ENCODE results near the gene SEPTIN5.

The SEPTIN5 gene

GRCh38 chr22:19734837-19735382 lies 20.6 kb downstream of the SEPTIN5 start:
- no peak for DNase-seq

DNA sequence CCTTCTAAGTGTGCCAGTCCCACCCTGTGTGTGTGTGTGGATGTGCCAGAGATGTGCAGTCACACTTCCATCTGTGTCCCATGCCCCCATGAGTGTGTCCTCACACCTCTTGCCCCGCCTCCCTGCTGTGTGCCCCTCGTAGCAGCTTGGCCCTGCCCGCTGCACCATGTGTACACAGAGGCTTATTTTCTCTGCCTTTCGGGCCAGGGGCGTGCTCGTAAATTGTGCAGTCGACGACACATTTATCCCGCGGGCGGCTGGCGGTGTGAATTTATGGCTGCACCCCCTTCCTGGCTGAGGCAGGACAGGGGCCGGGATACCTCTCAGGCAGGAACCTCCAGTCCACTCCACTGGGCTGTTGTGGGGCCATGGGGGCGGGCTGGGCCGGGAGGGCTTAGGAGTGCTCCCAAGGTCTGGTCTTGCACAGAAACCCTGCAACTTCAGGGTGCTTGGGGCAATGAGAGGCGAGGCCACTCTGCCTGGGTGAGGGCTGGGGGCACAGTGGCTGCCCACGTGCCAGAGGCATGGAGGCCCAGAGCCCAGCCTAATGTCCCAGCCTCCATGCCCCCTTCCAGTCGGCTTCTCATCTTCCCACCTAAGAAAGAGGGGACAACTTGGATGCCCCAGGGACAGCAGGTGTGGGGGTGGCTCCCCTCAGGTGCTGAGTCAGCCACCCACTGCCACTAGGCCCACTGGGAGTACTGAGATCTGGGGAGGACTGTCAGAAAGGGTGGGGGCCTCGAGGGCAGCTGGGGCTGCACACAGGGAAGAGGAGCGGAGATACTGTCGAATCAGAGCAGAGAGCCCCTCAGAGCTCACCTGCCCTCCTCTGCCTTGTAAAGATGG lies 21.6 kb downstream of the SEPTIN5 start:
- no peak for DNase-seq

DNA sequence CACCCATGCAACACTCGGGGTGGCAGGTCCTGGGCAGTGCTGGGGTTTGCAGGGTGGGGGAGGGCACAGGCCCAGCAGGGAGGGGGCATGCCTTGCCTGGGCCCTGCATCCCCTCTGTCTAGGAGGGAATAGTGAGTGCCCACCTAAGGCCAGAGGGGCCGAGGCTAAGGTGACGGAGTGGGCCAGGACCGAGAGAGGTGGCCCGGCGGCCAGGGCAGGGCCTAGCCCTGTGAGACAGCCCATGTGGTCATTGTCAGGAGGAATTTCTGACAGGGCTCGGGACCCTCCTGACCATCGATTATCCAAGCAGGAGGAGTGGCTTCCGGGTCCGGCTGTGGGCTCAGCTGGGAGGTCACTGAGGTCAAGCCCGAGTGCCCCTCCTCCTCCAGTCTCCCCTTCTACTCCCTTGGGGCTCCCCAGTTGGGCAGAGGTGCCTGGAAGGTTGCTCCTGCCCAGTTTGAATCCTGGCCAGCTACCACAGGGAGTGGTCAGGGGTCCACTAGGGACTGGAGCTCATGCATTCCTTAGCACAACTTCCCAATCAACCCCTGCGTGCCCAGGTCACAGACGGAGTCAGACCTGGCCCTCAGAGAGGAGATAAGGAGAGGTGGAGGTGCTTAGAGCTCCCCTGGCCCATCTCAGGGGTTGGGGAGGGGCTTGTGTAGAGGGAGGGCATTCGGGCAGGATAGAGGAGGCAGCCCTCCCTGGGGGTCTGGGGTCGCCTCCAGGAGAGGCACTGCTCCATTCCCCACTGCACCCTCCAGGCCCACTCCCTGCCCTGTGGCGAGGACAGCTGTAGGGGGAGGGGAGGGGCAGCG lies 23.8 kb downstream of the SEPTIN5 start:
- DNase-seq: no peak

DNA sequence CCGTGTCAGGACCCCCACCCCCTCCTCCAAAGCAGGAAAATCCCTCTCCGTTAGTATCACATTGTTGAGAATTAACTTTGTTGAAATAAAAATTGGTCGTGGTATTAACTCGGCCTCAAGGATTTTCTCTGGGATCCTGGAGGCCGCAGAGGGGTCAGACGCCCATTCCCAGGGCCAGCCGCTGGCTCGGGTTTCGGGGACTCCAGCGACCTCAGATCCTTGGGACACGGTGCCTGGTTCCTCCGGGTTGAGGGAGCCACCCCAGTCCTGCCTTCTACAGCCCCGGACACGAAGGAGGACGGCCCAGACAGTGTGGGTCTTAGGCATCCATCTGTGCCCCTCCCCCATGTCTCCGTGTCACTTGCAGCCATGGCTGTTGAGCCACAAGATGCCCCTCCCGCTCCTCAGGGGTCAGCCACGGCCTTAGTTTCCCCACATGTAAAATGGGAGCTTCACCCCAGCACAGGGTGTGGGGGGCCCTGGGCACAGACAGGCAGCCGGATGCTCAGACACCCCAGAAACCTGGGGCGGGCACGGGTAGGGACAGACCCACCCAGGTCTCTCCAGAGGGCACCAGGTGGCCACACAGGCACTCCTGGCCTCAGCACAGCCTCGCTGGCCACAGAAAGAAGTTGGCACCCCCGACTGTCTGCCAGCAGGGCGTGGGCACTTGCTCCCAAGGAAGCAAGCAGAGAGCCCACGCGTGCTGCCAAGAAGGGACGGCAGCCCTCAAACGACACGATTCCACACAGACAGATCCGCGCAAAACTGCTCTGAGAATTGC lies 24.6 kb downstream of the SEPTIN5 start:
- DNase-seq: no peak

- no peak for DNase-seq
Measured at GRCh38 chr22:19739448-19739895, 25.2 kb downstream of the SEPTIN5 start.

DNA sequence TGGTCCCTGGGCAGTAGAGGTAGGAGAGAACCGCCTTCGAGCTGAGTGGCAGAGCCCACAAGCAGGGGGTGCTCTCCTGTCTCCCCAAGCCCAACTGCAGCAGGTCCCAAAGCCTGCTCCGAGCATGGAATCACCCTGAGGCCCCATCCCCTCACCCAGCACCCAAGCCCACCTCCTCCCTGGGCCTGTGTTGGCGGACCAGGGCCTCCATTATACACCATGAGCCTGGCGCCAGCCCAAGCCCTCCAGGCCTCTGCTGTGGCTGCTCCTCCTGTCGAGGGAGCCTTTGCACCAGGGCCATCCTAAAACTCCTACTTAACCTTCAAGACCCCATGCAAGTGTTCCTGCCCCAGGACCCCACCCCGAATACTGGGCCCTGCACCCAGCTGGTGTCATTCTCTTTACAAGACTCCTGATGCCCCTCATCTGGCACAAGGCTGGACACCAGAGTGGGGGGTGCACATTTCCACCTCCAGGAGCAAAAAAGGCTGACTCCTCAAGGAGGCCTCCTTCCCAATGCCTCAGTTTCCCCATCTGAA lies 25.7 kb downstream of the SEPTIN5 start:
- no peak for DNase-seq

DNA sequence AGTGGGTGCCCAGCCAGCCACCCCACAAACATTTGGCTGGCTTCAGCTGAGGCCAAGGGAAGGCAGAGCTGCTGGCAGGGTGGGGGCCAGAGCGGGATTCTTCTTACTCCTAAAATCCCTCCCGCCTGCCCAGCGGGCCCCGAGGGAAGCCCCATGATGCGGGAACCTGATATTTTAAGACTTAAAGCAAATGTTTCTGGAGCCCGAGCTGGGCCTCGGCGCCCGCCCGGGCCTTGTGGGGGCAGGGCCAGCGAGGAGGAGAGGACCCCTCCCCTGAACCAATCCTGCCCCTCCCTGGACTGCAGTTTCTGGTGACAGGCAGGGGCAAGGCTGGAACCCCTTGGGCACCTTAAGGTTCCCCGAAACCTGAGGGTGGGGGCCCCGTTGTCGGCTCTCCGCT lies 26.3 kb downstream of the SEPTIN5 start:
- no peak for DNase-seq

GRCh38 chr22:19741053-19741452 lies 26.8 kb downstream of the SEPTIN5 start:
- no peak for DNase-seq

- no peak for DNase-seq
Measured at GRCh38 chr22:19742160-19743066, 28.1 kb downstream of the SEPTIN5 start.

GRCh38 chr22:19743081-19743480 lies 28.8 kb downstream of the SEPTIN5 start:
- DNase-seq: no peak

GRCh38 chr22:19743651-19744050 lies 29.3 kb downstream of the SEPTIN5 start:
- no peak for DNase-seq

DNA sequence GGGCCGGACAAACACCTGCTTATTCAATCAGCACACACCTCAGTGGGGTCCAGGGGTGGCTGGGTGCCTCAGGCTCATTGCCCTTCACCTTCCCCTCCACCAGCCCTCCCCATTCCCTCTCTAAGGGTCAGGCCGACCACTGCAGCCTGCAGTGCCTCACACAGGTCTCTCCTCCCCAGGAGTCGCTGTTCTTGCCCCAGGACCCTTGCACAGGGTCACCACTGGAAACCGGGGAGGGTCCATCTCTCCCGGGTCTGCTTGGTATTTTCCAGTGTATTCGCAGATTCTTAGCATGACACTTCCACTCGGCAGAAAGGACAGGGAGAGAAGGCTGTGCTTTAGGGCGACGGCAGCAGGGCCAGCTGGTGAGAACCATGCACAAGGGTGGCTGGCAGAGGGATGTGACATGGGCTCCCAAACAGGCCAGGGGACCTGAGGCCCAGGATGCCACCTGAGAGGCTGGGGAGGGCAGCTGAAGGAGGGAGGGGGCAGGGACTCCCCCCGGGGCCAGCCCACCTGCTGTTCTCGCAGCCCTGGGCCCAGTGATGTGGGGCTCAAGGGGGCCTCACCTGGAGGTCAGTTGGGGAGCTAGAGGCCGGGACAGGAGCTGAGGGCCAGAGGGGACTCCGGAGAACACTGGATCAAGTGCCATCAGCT lies 30.2 kb downstream of the SEPTIN5 start:
- DNase-seq: no peak

GRCh38 chr22:19745155-19746101 lies 31.1 kb downstream of the SEPTIN5 start:
- DNase-seq: no peak

- no peak for DNase-seq
Measured at GRCh38 chr22:19746726-19747125, 32.4 kb downstream of the SEPTIN5 start.

- DNase-seq: no peak
Measured at GRCh38 chr22:19747551-19747950, 33.2 kb downstream of the SEPTIN5 start.

DNA sequence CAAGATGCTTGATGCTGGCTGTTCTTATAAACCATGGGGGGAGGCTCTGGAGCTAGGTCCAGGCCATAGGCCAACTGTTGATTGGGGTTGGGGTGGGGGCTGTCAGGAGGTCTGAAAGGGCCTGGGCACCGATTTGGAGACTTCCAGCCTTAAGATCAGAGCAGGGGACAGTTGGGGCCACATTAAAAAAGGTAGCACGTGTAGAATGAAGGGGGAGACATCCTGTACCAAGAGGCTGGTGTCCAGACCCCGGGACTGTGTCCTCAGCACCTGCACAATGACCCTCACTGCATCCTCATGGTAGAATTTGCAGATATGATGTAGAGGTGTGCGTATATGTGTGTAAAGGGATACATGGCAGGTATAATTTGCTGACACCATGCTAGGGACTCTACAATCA lies 33.8 kb downstream of the SEPTIN5 start:
- no peak for DNase-seq

- no peak for DNase-seq
Measured at GRCh38 chr22:19748991-19749664, 34.8 kb downstream of the SEPTIN5 start.

DNA sequence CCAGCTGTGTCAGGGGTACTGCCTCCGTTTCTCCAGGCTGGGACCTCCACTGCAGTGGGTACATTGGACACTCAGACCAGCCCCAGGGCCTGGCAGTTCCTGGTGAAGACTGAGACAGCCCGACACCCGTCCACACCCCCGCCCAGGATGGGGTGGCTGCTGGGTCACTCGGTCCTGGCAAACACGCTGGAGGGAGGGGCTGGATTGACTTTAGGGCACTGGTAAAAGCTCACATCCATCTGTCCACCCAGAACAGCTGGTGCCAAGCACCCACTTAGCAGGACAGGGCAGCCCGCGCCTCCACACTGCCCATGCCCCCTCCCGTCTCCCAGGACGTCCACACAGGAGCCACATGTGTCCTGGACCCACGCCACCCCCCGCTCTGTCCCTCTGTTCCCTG lies 35.6 kb downstream of the SEPTIN5 start:
- no peak for DNase-seq
